K562 (cell line): Measurements from ENCODE around the gene EPB41L4B. TPM values are rescaled to one million over a fixed set of nuclear protein-coding genes. Genes with fewer than 3 reads are reported as not detected.

Experiments
- ATAC-seq: fragments of 200-7000 bp; cut with Tn5 transposase; 3 replicates; pipeline ENCODE4 v1.9.1; 2020; ENCODE audit warnings: moderate library complexity
- BruUV-seq: library from RNA; stranded (reverse); fragments of 400-500 nt; replicated peaks from 2 replicates; lab custom pipeline; 2021; lab: Mats Ljungman, UMichigan
- CTCF ChIA-PET: fragments of 300-600 bp; formaldehyde crosslinking; extraction: SDS; loops from one replicate; lab custom pipeline; 2021; ENCODE audit warnings: low intra/inter-chr PET ratio; lab: Yijun Ruan, JAX
- POLR2A ChIA-PET: fragments of 300-600, 350-650 bp; sonication (Branson Sonifier 250); formaldehyde crosslinking; extraction: SDS; loops from one replicate; lab custom pipeline; 2021; ENCODE audit warnings: antibody characterized with exemption, inconsistent platforms; lab: Yijun Ruan, JAX
- DNase-seq, 4 experiments: peaks; one replicate each; pipeline versions ENCODE4 v3.0.0 to v3.0.0-alpha.2; 2011 to 2018; ENCODE audit warnings: low spot score in 3 of 4, mixed read lengths in 3 of 4; ENCODE audit errors: extremely low read depth in 1 of 4
- FAIRE-seq: peaks from 2 replicates; lab custom pipeline; 2011; peaks lifted over from hg19 to GRCh38; lab: Jason Lieb, UNC
- H2AFZ ChIP-seq: 2 replicates; pipeline ENCODE4 v1.6.0; 2011; ENCODE audit warnings: low read depth, low read length, control low read depth, inconsistent platforms
- H3K27ac ChIP-seq: fragments of 200-600 bp; 3 replicates; pipeline ENCODE4 v1.8.0; 2011; ENCODE audit warnings: low read depth, mild to moderate bottlenecking, control low read depth, inconsistent platforms, low read length, moderate library complexity, mixed read lengths; ENCODE audit errors: extremely low read depth
- H3K27me3 ChIP-seq, 2 experiments: fragments of 300-600 bp in 1 of 2; 2 replicates in 1 of 2; 3 replicates in 1 of 2; pipeline versions ENCODE4 v1.6.0 to v1.8.0; 2011; ENCODE audit warnings: inconsistent platforms in 2 of 2, low read length in 2 of 2, mild to moderate bottlenecking in 1 of 2, mixed read lengths in 1 of 2, moderate library complexity in 1 of 2; ENCODE audit not compliant: control insufficient read depth in 2 of 2, insufficient read depth in 2 of 2
- H3K36me3 ChIP-seq: fragments of 300-600 bp; 3 replicates; pipeline ENCODE4 v1.8.0; 2011; ENCODE audit warnings: mild to moderate bottlenecking, low read length, inconsistent platforms; ENCODE audit not compliant: control insufficient read depth, insufficient read depth
- H3K4me1 ChIP-seq, 2 experiments: fragments of 200-600 bp in 1 of 2; replicated peaks in 1 of 2; 2 replicates in 1 of 2; 3 replicates in 1 of 2; pipeline versions ENCODE4 v1.5.1 to v1.8.0; 2011; ENCODE audit warnings: inconsistent platforms in 2 of 2, low read length in 2 of 2, mild to moderate bottlenecking in 1 of 2, mixed read lengths in 1 of 2, moderate library complexity in 1 of 2; ENCODE audit not compliant: control insufficient read depth in 2 of 2, insufficient read depth in 2 of 2
- H3K4me2 ChIP-seq: 2 replicates; pipeline ENCODE4 v1.6.1; 2011; ENCODE audit warnings: low read length, control low read depth, inconsistent platforms, mixed read lengths; ENCODE audit not compliant: insufficient read depth
- H3K4me3 ChIP-seq: fragments of 200-600 bp; sonication (generic), shearing (Covaris generic); 2 replicates; pipeline ENCODE4 v1.5.1; 2016; ENCODE audit warnings: control low read depth, inconsistent platforms
- H3K79me2 ChIP-seq: fragments of 200-600 bp; 3 replicates; pipeline ENCODE4 v1.8.0; 2011; ENCODE audit warnings: low read length, inconsistent platforms; ENCODE audit not compliant: control insufficient read depth, insufficient read depth
- H3K9ac ChIP-seq, 2 experiments: 2 replicates each; pipeline versions ENCODE4 v1.6.0 to v1.6.1; 2011; ENCODE audit warnings: low read depth in 2 of 2, low read length in 2 of 2, control low read depth in 1 of 2, inconsistent platforms in 1 of 2, mild to moderate bottlenecking in 1 of 2, mixed read lengths in 1 of 2; ENCODE audit not compliant: insufficient read depth in 1 of 2
- H3K9me1 ChIP-seq: one replicate; pipeline ENCODE4 v1.6.0; 2011; ENCODE audit warnings: inconsistent platforms, mild to moderate bottlenecking, low read length, moderate library complexity; ENCODE audit not compliant: control insufficient read depth, insufficient read depth
- H3K9me3 ChIP-seq: replicated peaks from 2 replicates; pipeline ENCODE4 v1.5.1; 2011; ENCODE audit warnings: low read depth, low read length, inconsistent platforms; ENCODE audit not compliant: control insufficient read depth, insufficient read depth
- H4K20me1 ChIP-seq: replicated peaks from 2 replicates; pipeline ENCODE4 v1.6.1; 2011; ENCODE audit warnings: low read length, inconsistent platforms, mixed read lengths; ENCODE audit not compliant: control insufficient read depth, insufficient read depth
- ATF3 ChIP-seq, 2 experiments: fragments of 450-650 bp in 1 of 2; sonication (generic) in 1 of 2; formaldehyde crosslinking in 1 of 2; IDR thresholded peaks in 1 of 2; conservative IDR thresholded peaks in 1 of 2; 2 replicates each; pipeline versions ENCODE4 v1.6.1 to v1.8.1; 2016 to 2023; ENCODE audit warnings: mild to moderate bottlenecking in 2 of 2, moderate library complexity in 2 of 2, inconsistent platforms in 1 of 2, missing genetic modification reagents in 1 of 2
- E2F3 ChIP-seq: fragments of 250-450 bp; sonication (Bioruptor Pico); IDR thresholded peaks from 2 replicates; pipeline ENCODE4 v1.4.0; 2020; ENCODE audit warnings: mild to moderate bottlenecking
- ETS1 ChIP-seq: conservative IDR thresholded peaks from 2 replicates; pipeline ENCODE4 v1.6.1; 2011; ENCODE audit warnings: low read depth, mild to moderate bottlenecking, low read length; ENCODE audit not compliant: control insufficient read depth
- IRF9 ChIP-seq: fragments of 450-650 bp; IDR thresholded peaks from 2 replicates; pipeline ENCODE4 v1.6.1; 2016; ENCODE audit warnings: missing biosample characterization, missing genetic modification characterization
- XRCC3 ChIP-seq: fragments of 450-650 bp; IDR thresholded peaks from 2 replicates; pipeline ENCODE4 v1.6.1; 2017; ENCODE audit warnings: mild to moderate bottlenecking, moderate library complexity
- WGBS: fragments of 100-300 bp; shearing (Covaris generic); methylation state at CpG from one replicate; pipeline ENCODE4 v1.1.6; 2016; ENCODE audit warnings: low coverage, mixed read lengths; ENCODE audit not compliant: insufficient coverage; ENCODE audit errors: missing lambda C conversion rate; 5-methylcytosine and 5-hydroxymethylcytosine counted together
- in situ Hi-C: fragments of 300-500 bp; cut with MboI; formaldehyde crosslinking; loops from 4 replicates; pipeline ENCODE4 v1.15.0; 2018; ENCODE audit warnings: inconsistent platforms, mixed read lengths
- intact Hi-C: fragments of 100-400 bp; cut with micrococcal nuclease; formaldehyde crosslinking; loops from 2 replicates; pipeline ENCODE4 v1.14.2; 2022
- polyA plus RNA-seq, 8 experiments: library from polyadenylated mRNA; depleted of rRNA in 4 of 8; stranded (reverse) in 5 of 8; unstranded in 3 of 8; fragments of >200 nt; fragmentation: Nextera tagmentation in 2 of 8; fragmentation: Illumina TruSeq in 1 of 8; extraction: Ambion mirVana in 2 of 8; extraction: Trizol in 1 of 8; gene quantifications; 2 replicates each; pipeline versions ENCODE4 v1.2.1 to v1.2.3, GENCODE V29; 2011 to 2014; ENCODE audit warnings: inconsistent platforms in 1 of 8, missing spikeins in 1 of 8
- total RNA-seq, 7 experiments: library from RNA; depleted of rRNA in 6 of 7; stranded (reverse); fragments of >200 nt in 6 of 7; fragmentation: Illumina TruSeq in 2 of 7; extraction: Trizol in 2 of 7; gene quantifications; 2 replicates each; pipeline versions ENCODE4 v1.2.1 to v1.2.3, GENCODE V29; 2011 to 2021; ENCODE audit warnings: low replicate concordance in 1 of 7

Gene EPB41L4B
- total and polyA plus RNA-seq, 9 of the 15 experiments (the other 6 are each of a cell fraction or from before 2014, with no cell fraction given), result 0.09 to 0.38 (median 0.21) TPM

DNA sequence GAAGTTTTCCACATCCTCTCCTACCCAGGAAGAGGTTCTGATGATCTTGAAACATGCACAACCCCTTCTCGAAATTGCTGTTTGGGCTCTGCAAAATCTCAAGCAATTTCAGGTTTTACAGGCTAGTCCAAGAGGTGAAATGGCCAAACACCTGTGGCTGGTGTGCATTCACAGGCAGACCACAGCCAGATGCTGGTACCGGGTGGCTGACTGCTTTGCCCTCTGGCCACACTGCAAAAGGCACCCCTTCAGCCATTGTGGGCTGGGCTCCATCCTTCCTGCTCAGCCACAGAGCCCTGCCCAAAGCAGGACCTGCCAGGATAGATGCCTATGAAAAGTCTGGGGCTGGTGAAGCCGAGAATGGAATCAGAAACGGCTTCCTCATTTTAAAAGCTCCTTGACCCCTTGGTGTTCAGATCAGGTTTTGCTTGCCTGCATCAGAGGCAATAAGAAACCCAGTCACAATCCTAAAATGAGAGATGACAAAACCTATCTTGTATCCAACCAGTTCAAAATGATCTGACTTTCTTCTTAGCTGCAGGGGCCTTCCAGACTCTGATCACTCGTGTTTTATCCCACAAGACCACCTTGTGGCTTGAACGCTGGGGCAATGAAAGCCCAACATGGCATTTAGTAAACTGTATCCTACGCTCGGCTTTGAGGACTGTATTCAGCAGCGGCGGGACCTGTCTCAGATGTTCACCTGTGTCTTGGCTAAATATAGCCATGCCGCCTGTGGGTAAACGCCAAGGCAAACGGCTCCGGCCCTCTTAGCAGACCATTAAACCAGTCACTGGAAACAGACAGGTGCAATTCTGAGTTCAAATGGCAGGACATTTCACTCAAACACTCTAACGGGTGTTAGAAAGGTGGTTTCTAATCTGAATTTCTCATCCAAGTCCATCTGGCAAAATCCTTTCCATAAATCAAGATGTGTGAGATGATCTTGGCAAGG lies 49.6 kb downstream of the EPB41L4B start:
- DNase-seq (no peak), ATAC-seq (no peak), FAIRE-seq (no peak)
- H3K9me1 ChIP-seq, result no peaks in the 10 kb centered on the region
- no peaks in the 10 kb centered on the region for H3K4me1 ChIP-seq
- POLR2A ChIA-PET, result interaction anchor here (0.7 kb wide), 1 partner anchor 250 kb away, joined by 3 read pairs; no protein-coding TSS in a partner anchor
- no peak for TF ChIP-seq XRCC3
- in situ Hi-C loops (no loop called here), intact Hi-C loops (loop anchor here (10.0 kb wide), 1 partner anchor 56 kb away; no protein-coding TSS in a partner anchor)
- H3K4me3 ChIP-seq, result no peak overlapping the region
- H3K9me3 ChIP-seq, result peaks cover 5% of the 10 kb centered on the region
- WGBS, result 3% methylated on average over 15 of the region's 15 CpGs
- H4K20me1 ChIP-seq, result no peaks in the 10 kb centered on the region
- CTCF ChIA-PET, result no interaction called here
- no peaks in the 10 kb centered on the region for H3K36me3 ChIP-seq
- H3K27me3 ChIP-seq, result peaks cover 18 to 33% of the 10 kb centered on the region in 2 experiments
- no peak overlapping the region for H3K4me2 ChIP-seq
- no peak overlapping the region for H2AFZ ChIP-seq
- no peak overlapping the region for H3K9ac ChIP-seq
- no peak overlapping the region for H3K27ac ChIP-seq
- BruUV-seq, result no TSS peak
- no peaks in the 10 kb centered on the region for H3K79me2 ChIP-seq

- H3K36me3 ChIP-seq, result no peaks in the 10 kb centered on the region
- in situ Hi-C loops, result no loop called here
- peaks cover 18 to 39% of the 10 kb centered on the region in 2 experiments for H3K27me3 ChIP-seq
- H3K4me2 ChIP-seq, result no peak overlapping the region
- BruUV-seq, result no TSS peak
- H2AFZ ChIP-seq, result no peak overlapping the region
- H3K4me1 ChIP-seq, result no peaks in the 10 kb centered on the region
- H3K27ac ChIP-seq, result no peak overlapping the region
- H3K9me1 ChIP-seq, result no peaks in the 10 kb centered on the region
- no peak overlapping the region for H3K4me3 ChIP-seq
- H4K20me1 ChIP-seq, result no peaks in the 10 kb centered on the region
- TF ChIP-seq ATF3 (IDR thresholded peaks at IDR 0.05) (no peak), ATF3 (CRISPR knock-in tag; conservative IDR thresholded peaks at IDR 0.05) (no peak), E2F3 (CRISPR knock-in tag) (no peak), IRF9 (no peak), ETS1 (no peak)
- no peak for ATAC-seq
- H3K79me2 ChIP-seq, result no peaks in the 10 kb centered on the region
- H3K9ac ChIP-seq, result no peak overlapping the region
- intact Hi-C loops, result loop anchor here (10.0 kb wide), 1 partner anchor 56 kb away; no protein-coding TSS in a partner anchor
- ChIA-PET POLR2A (no interaction called here), CTCF (no interaction called here)
- peaks cover 5% of the 10 kb centered on the region for H3K9me3 ChIP-seq
- FAIRE-seq, result no peak
- no peak for DNase-seq
These were observed 50.4 kb downstream of the EPB41L4B start for GRCh38 chr9:109270441-109270840.
